HG02763 (cell line): Measurements from ENCODE around the gene ATP1A2.
"Not testable (repeated sequence)": the region's sequence is repeated elsewhere in the genome, so short reads cannot be mapped to it uniquely, and the experiment has no call there.

ENCODE experiments used
- ATAC-seq: cut with Tn5 transposase; IDR thresholded peaks from one replicate; pipeline ENCODE4 v1.9.1; 2021; ENCODE audit warnings: mild to moderate bottlenecking, moderate library complexity; ENCODE audit not compliant: unreplicated experiment

ATP1A2 gene

DNA sequence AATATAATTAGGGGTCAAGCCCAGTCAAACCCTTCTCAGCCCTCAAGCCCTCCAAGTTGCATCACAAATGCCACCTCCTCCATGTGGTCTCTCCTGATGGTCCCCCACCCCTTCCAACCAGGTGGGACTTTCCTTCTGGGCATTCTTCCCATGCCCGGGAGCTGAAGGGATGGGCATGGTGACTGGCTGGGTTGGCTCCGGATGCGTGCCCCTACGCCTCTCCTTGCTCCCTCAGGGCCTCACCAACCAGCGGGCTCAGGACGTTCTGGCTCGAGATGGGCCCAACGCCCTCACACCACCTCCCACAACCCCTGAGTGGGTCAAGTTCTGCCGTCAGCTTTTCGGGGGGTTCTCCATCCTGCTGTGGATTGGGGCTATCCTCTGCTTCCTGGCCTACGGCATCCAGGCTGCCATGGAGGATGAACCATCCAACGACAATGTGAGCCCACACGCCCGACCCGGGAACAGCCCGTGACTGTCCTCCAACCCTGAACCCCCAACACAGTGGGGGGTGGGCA, 7.5 kb downstream of the ATP1A2 start:
- ATAC-seq = no peak

DNA sequence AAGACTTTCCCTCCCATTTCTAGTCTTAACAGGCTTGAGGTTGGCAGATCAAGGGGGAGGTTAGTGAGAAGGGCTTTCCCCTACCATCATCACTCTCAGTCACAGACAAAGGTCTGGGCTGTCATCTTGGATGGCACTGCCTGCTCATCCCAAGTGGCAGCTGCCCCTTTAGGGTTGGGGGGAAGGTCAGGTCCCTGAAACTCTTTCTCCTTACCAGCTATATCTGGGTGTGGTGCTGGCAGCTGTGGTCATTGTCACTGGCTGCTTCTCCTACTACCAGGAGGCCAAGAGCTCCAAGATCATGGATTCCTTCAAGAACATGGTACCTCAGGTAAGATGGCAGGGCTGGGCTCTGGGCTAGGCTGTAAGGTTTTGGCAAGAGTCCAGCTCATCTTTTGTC, 8.2 kb downstream of the ATP1A2 start:
- ATAC-seq = no peak

- no peak for ATAC-seq
These were observed 9.3 kb downstream of the ATP1A2 start for GRCh38 chr1:160124705-160125478.

GRCh38 chr1:160125746-160126145, 10.2 kb downstream of the ATP1A2 start:
- ATAC-seq = no peak

DNA sequence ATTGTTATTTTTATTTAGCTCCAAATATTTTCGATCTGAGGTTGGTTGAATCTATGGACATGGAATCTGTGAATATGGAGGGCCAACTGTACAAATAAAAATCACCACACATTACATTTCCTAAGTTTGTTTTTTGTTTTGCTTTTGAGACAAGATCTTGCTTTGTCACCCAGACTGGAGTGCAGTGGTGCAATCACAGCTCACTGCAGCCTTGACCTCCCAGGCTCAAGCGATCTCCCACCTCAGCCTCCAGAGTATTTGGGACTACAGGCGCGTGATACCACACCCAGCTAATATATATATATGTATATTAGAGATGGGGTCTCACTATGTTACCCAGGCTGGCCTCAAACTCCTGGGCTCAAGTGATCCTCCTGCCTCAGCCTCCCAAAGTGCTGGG, 10.8 kb downstream of the ATP1A2 start:
- ATAC-seq = not testable (repeated sequence)

GRCh38 chr1:160127381-160127780, 11.8 kb downstream of the ATP1A2 start:
- ATAC-seq = no peak

DNA sequence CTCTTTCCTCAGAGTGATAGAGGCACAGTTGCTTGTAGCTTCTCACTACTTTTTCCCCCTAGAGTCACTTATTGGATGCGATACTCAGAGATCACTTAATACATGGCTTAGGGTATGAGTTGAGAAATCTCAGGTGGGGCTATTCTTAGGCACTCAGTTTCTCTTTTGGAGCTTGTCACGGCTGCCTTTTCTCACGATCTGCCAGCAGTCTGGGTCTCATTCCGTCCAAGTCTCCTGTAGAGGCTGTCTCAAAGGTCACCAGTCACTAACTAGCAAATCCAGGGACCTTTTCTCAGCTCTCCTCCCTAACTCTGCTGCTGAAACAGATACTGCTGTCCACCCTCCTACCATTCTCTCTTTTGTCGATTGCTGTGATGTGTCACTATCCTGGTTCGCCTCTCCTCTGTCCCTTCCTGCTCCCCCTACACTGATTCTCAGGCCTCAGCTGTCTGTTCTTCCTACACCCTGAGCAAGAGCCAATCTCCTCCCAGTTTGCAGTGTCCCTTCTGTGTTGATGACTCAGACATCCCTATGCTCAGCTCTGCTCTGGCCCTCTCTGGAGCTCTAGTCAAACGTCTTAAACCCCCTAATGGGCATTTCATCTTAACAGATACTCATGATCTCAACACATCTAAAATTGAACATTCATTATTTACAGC, 12.4 kb downstream of the ATP1A2 start:
- no peak for ATAC-seq

DNA sequence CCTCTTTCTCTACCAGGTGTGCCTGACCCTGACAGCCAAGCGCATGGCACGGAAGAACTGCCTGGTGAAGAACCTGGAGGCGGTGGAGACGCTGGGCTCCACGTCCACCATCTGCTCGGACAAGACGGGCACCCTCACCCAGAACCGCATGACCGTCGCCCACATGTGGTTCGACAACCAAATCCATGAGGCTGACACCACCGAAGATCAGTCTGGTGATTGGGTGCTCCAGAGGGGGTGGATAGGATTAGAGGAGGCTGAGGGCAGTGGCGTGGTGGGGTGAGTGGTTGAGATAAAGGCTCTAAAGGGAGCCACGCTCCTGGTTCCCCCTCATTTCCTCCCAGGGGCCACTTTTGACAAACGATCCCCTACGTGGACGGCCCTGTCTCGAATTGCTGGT, 13.1 kb downstream of the ATP1A2 start:
- no peak for ATAC-seq

GRCh38 chr1:160129046-160129445, 13.5 kb downstream of the ATP1A2 start:
- ATAC-seq = no peak

DNA sequence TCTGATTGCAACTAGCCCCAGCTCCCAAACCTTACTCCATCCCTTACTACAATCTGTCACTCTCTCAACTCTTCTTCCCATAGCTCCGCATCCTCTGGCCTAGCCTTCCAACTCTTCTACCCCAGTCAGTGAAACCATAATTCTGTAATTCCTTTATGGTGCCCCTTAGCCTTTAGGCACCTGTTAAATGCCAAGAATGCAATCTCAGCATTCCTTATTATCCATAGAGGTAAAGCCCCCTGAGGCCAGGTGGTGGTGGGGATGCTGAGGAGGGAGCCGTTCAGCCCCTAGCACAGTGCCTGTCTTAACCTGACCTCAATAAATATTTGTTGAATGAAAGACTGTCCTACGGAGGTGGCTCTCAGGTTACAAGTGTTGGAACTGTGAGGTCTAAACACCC, 14.0 kb downstream of the ATP1A2 start:
- ATAC-seq = no peak

GRCh38 chr1:160129966-160130365, 14.4 kb downstream of the ATP1A2 start:
- no peak for ATAC-seq

DNA sequence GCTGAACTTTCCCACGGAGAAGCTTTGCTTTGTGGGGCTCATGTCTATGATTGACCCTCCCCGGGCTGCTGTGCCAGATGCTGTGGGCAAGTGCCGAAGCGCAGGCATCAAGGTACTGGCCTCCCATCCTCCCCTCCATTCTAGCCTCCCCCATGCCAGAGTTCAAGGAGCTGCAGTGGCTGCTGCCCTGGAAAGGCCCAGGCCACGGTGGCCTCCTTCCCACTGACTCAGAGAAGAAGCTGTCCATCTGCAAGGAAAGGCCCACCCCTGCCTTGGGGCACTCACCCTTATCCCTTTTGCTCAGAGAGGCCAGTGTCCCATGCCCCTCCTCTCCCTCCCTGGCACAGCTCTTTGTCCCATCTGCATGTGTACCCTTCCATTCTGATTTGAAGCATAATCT, 14.9 kb downstream of the ATP1A2 start:
- no peak for ATAC-seq

- no peak for ATAC-seq
These were observed 15.4 kb downstream of the ATP1A2 start for GRCh38 chr1:160130939-160131338.

DNA sequence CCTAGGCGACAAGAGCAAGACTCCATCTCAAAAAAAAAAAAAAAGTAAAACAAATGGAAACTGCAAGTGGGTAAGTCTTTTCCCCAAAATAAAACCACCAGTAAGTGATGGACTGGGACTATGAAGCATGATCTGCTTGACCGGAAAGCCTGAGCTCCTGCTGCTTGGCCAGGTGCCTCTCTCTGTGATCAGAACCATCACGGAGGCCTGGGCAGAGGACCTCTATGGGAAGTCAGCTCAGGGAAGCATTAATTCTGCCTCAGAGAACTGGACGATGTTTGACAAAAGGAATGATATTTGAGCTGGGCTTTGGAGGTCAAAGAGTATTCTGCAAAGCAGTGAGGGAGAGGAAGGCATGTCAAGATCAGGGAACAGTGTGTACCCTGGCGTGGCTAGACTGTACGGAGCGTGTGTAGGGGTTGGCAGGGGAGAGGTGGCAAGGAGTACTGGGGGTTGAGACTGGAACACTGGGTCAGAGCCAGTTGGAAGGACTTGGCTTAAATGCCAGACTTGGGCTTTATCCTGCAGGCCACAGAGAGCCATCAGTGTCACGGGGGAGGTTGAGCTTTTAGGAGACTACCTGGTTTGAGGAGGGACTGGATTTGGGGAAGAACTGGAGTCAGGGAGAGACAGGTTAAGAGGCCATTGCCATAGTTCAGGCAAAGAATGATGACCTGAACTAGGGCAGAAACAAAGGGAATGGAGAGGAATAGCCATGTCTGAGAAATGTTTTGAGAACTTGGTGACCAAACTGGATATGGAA, 16.4 kb downstream of the ATP1A2 start:
- no peak for ATAC-seq

DNA sequence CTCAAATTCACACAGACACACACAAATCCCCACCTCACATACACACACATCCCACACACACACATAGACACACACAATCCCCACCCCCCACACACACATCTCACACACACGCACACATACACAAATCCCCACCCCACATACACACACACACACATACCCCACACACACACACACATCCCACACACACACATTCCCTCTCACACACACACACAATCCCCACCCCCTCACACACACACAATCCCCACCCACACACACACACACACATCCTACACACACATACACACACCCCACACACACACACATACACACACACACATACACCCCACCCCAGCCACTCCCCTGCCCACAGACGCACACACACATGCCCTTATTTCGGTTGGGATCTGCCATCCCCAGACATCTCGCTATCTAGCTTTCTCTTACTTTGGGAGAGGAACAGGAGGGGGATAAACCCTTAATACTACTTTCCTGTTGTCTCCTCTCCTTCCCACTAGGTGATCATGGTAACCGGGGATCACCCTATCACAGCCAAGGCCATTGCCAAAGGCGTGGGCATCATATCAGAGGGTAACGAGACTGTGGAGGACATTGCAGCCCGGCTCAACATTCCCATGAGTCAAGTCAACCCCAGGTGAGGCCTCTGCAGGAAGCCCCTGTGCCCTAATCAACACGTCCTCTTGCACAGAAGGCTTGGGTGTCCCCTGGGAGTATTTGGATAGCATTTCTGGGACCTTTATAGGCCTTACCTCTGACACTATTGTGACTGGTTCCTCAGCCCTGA, 18.6 kb downstream of the ATP1A2 start:
- no peak for ATAC-seq

DNA sequence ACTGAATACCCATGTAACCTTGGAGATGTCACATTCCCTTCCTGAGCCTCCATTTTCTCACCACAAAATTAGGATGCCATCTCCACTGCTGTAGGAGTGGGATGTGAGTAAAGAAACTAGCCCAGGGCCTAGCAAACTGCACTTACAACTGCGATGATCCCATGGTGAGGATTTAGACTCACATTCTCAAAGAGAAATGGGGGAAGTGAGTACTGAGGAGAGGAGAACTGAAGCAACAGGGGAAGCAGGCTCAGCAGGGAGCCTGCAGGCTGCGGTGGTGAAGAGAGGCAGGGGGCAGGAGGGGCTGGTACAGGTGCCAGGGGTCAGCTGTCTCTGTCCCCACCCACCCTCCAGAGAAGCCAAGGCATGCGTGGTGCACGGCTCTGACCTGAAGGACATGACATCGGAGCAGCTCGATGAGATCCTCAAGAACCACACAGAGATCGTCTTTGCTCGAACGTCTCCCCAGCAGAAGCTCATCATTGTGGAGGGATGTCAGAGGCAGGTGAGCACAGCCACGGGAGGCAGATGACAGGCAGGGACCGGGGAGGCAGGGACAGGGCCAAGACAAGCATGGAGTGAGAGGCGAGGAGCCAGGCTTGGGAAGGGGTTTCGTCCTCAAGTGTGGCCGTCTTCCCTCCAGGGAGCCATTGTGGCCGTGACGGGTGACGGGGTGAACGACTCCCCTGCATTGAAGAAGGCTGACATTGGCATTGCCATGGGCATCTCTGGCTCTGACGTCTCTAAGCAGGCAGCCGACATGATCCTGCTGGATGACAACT, 19.4 kb downstream of the ATP1A2 start:
- ATAC-seq = no peak

DNA sequence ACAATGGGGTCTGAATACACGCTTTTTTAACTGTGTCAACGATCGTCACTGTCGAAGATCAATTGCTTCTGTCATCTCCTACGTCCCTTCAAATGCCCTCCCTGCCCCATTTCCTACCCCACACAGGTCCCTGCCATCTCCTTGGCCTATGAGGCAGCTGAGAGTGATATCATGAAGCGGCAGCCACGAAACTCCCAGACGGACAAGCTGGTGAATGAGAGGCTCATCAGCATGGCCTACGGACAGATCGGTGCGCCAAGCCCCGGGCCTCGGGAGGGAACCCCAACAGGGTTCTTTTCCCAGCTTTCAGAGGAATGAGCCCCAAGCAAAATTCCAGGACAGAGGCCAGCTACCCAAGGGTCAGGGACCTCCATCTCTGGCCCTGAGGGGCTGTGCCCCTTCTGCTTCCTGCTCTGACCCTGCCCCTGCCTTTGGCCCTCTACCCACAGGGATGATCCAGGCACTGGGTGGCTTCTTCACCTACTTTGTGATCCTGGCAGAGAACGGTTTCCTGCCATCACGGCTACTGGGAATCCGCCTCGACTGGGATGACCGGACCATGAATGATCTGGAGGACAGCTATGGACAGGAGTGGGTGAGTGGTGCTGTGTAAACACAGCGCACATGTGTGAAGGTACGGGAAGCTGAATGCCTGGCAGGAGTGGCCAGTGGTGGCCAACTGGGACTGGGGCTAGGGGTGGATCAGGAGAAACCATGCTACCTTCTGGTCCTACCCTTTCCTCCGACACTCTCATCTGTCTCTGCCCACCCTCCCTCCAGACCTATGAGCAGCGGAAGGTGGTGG, 20.8 kb downstream of the ATP1A2 start:
- ATAC-seq = no peak

- no peak for ATAC-seq
These were observed 21.3 kb downstream of the ATP1A2 start for GRCh38 chr1:160136926-160137200.

DNA sequence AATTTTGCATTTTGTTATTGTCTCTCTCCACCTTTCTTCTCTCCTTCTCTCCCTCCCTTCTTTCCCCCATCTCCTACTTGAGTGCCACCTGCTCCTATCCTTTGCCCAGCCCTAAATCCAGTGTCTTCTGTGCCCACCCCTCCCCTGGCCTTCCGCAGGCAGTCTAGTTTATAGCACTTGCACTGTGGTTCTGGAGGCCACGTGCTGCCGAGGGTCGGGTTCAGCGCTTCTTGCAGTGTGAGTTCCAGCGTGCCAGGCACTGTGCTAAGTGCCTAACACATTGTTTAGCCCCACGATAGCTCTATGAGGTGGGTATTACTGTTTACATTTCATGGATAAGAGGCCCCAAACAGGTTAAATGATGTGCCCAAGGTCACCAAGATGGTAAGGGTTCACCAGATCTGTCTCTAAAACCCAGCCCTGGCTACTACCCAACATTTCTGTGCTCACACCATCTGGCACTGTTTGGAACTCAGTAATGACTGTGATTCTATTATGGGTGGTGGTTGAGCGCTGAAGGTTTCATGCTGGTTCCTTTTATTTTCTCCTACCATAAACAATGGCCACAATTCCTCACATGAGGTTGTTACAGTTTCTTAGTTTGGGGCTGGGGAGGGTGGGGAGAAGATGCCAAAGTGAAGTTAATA, 21.8 kb downstream of the ATP1A2 start:
- no peak for ATAC-seq
